NCI-H82 treated with DMSO at 0.1 percent for 48 hours (cell line): ENCODE data around the gene RAD18.

Source experiments
- DNase-seq: peaks from one replicate; lab custom pipeline; 2025; ENCODE audit not compliant: unreplicated experiment; lab: John Stamatoyannopoulos, UW

The RAD18 gene

DNA sequence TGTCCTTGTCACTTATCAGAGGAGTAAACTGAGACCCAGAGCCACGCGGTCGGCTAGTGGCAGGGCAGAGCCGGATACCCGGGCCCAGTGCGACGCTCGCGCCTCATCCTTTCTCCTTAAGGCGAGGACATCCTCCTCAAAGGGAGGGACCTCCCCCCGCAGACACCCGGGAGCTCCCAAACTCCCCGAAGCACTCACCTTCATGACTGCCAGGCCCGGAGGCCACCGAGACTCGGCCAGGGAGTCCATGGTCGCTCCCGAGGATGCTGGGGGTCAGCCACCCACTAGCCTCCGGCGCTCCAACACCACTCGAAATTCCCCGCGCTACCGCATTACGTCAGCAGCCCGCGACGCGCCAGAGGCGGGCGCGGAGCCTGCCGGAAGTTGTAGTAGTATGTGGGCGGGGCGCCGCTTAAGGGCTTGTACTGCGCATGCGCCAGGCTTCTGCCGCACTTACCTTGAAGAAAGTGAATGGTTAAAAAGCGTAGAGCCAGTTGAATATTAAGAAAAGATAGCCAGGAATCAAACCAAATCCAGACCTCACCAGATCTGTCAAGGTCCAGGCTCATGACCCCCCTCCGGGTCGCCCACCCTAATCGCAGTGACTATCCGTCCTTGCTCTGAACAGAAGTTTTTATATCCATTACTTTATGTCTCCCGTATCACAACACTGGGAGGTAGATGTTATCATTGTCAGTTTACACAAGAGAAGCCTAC is at the start of gene RAD18:
TSS of gene RAD18 (minus strand) at position 336 of the 717 bp plus-strand sequence. CDS start at position 249, 87 bp downstream.
- peak; percentile 81 for DNase-seq

DNA sequence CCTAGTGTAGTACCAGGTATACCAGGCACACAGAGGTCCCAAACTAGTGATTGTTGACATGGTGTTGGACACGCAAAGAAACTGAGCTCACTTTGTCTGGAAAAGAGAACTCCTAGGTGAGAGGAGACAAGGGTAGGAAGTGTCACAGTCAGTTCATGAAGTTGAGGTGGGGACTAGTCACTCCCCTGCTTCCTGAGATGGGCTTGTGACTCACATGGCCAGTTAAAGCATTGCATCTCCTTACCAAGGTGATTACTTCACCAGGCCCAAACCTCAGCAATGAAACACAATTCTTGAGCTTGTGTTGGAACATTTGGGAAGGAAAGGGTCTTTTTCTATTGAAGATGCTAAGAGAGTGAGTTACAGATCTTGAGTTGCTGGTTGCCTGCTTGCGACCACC is 49.2 kb upstream of the RAD18 start:
- no peak for DNase-seq

GRCh38 chr3:9009976-9010545 is 46.8 kb upstream of the RAD18 start:
- DNase-seq: no peak

DNA sequence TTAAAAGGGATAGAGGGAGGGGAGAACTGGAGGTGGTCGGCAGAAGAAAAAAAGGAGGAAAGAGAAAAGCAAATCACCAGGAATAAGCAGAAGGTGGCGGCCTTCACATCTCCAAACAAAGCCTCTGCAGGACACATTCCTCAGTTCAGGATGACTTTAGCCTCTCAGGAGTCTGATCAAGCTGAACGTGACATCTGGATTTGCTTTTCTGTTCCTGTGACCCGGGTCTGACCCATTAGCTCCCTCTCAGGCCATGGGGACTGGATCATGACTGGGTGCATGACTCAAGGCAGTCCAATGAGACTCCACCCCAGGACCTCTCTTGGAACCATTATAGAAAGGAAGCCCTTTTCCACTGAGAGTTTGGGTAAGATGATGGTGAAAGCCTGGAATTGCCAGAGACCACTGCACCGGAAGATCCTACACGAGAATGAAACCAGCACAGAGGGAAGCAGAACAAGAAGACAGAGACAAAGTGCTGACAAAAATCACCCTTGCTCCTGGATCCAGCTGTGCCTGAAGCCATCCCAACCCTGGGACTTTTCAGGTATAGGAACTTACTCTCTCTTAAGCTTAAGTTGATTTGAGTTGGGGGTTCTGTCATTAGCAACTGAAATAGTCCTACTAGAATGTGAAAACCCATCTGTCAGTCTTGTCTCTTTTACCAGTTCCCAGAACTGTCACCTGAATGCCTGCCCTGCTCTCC is 45.4 kb upstream of the RAD18 start:
- no peak for DNase-seq

GRCh38 chr3:9007928-9008327 is 44.7 kb upstream of the RAD18 start:
- DNase-seq: no peak

DNA sequence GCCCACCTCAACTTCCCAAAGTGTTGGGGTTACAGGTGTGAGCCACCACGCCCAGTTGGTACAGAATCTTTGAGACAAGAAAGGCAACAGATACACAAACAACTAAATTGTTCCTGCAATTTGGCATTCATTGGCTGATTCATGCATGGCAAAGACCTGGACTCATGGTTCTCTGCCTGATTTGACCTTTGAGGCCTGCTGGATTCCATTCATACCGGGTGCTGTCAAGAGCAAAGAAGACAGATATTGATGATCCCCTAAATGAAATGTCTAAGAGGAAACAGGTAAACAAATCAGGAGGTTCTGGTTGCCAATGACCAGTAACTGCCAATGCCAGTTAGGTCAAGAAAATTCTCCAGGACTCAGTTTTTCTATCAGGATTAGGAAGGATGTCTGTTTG is 43.9 kb upstream of the RAD18 start:
- DNase-seq: no peak

- no peak for DNase-seq
Measured at GRCh38 chr3:9000041-9000440, 36.8 kb upstream of the RAD18 start.

DNA sequence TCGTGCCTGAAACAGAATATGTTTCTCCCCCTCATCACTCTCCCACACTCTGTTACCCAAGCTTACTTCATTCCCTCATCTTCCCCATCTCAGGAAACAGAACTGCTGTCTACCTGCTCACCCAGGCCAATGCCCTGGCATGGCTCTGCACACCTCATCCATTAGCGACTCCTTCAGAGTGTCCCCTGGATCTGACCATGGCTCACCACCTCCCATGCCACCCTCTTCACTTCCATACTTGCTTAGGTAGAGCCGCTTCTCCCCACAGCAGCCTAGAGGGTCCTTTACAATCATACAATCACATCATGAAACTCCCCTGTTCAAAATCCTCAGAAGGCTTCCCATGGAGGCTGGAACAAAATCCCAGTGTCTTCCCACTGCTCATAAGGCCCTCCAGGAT is 33.9 kb upstream of the RAD18 start:
- no peak for DNase-seq

DNA sequence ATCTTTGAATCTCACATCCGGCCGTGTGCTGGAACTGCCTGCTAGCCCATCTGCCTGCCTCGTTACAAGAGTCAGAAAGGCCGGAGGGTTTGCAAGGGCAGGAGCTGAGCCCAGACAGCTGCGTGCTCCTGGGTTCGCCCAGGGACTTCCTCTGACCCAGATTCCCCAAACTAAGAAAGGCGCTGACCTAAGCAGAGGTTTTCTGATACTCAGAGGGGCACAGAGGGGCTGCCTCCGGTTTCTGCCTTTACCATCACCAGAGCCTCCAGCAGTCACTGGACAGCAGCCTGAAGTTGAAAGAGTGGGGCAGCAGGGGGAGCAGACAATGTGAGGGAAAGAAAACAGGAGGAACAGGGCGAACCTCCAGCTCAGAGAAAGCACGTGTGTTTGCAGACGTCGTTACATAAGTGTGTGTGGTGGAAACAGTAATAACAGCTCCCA is 33.4 kb upstream of the RAD18 start:
- DNase-seq: no peak

GRCh38 chr3:8996216-8996615 is 32.9 kb upstream of the RAD18 start:
- DNase-seq: no peak

DNA sequence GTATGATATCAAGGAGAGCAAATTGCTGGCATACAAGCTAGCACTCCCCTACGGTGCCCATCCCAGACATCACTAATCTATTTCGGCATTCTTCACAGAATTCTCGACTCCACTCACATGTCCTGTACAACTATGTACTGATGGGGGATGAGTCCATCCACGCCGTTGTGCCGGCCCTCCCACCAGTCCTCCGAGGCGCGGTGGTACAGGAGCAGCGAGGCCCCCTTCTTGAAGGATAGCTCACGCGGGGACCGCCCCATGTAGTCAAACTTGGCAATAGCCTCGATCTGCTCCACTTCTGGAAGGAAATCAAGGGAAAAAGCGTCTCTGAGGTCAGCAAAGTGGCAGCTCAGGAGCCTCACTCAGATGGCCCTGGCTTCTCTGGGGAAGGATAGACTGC is 31.0 kb upstream of the RAD18 start:
- DNase-seq: no peak

DNA sequence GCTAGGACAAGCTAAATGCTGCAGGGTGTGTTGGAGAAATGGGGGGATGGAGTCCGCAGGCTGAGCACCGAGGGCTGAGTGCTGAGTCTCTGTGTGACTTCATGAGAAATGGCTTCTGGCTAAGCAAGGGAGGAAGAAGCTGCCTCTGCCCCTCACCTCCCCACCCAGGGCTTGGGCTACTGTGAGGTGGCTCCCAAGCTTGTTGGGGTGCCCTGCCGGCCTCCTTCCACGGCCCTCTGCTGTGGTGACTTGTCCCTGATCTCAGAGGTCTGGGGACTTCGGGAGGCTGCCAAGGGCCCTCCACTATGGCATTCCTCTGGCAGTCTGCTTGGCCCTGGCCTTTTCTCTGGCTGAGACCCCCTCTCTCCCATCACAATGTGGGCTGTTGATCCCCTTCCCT is 30.1 kb upstream of the RAD18 start:
- DNase-seq: no peak

- no peak for DNase-seq
Measured at GRCh38 chr3:8992854-8993253, 29.6 kb upstream of the RAD18 start.

GRCh38 chr3:8992199-8992598 is 28.9 kb upstream of the RAD18 start:
- DNase-seq: no peak

DNA sequence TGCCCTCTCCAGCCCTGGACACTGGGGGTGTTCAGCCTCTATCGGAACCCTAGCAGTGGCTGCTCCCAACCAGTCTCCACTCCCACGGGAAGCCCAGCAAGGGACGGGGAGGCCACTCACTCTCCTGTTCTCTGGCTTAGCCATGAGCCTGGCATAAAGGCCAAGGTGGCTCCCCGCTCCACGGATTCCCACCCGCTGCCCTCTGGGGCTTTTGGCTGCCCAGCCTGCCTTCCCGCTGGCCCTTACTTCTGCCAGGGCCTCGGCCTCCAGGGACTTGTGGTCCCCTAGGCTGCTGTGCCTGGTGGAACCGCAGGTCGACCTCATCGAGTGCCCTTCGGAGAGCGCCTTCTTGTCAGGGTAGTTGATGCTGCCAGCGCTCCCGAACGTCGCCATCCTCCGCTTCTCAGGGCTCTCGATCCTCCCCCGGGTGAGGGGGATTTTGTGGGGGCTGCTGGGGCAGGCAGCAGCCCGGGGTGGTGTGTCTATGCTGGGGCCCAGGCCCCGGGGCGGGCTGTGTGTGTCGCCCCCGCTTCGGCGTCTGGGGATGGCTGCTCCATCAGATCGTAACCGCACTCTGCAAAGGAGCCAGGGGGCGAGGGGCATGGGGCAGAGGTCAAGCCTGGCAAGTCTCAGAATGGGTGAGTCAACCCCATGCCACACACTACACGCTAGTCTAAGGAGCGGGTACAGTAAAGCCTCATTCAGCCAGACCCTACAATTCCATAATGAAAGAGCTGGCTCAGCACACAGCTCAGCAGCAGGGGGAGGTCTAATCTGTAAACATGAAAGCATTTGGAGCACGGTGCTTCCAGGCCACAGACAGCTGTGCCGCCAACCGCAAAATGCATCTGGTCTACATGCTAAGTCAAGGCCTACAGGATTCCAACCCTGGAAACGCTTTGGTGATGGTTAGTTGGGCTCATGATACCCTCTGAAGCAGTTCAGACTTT is 27.3 kb upstream of the RAD18 start:
- DNase-seq: no peak

DNA sequence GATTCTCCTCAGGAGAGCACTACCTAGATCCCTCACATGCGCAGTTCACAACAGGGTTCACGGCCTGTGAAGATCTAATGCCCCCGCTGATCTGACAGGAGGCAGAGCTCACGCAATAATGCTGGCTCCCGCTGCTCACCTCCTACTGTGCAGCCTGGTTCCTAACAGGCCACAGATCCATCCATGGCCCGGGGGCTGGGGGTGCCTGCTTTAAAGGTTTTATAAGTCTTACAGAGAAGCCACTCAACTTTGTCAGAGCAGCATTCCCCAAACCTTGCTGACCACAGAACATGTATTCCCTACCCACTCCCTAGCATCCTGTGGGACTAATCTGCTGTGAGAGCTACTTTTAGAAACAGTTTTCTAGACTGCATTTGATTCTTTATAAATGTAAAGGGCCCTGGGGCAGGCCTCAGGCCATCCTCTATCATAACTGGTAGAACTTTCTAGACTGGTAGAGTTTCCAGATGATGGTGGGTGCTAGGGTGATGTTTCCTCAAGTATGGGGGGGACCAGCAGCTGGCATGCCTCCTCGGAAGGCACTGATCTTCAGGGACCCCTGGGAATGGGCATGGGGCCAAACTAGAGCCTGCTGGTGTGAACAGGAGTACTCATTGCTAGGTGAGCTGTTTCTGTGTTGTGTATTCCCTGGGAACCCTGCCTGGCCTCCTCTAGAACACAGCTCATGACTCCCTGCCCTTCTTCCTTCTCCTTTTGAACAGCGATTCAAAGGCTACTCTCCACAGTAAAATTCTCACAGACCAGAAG is 25.7 kb upstream of the RAD18 start:
- no peak for DNase-seq

DNA sequence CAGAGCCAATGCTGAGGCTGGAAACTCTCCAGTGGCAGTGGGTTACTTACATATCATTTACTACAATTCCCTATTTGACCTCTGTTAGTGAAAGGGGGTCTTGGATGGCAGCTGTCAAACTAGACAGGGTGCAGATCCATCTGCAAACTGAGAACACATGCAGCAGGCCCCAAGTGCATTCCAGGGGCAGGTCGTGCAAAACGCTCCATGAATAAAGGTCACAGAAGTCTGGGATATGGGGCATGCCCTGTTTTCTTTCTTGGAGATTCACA is 25.0 kb upstream of the RAD18 start:
- DNase-seq: no peak

- DNase-seq: peak; percentile 26
Measured at GRCh38 chr3:8987645-8988383, 24.5 kb upstream of the RAD18 start.

DNA sequence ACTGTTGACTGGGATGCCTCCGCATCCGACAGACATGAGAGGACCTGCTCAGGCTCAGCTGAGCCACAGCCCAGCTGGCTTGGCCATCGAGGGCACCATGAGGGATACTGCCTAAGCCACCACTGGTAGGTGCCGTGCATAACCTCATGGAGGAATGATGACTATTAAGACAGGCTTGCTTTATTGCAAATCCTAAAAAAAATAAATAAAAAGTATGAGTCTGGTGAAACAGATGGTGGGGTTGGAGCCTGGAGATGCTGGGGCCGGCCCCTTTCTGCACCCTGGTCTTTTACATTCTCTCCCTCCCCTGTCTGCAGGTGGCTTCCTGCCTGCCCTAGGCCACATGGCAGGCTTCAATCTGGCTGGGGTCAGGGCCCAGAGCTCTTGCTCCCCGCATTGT is 24.0 kb upstream of the RAD18 start:
- DNase-seq: no peak

GRCh38 chr3:8986741-8987140 is 23.5 kb upstream of the RAD18 start:
- no peak for DNase-seq
